Activated CD4-positive, CD25-positive, alpha-beta regulatory T cell treated with anti-CD3 and anti-CD28 coated beads, Interleukin-2, amount 50 U/mL, for 24 hours (primary cell): ENCODE data around the gene KHNYN.

Experiments used
- ATAC-seq, 2 donors: fragments of 150-1000 bp; cut with Tn5 transposase; one replicate each; pipeline ENCODE4 v1.10.0; 2021; ENCODE audit warnings: mild to moderate bottlenecking in 1 of 2, moderate library complexity in 1 of 2

Gene KHNYN

DNA sequence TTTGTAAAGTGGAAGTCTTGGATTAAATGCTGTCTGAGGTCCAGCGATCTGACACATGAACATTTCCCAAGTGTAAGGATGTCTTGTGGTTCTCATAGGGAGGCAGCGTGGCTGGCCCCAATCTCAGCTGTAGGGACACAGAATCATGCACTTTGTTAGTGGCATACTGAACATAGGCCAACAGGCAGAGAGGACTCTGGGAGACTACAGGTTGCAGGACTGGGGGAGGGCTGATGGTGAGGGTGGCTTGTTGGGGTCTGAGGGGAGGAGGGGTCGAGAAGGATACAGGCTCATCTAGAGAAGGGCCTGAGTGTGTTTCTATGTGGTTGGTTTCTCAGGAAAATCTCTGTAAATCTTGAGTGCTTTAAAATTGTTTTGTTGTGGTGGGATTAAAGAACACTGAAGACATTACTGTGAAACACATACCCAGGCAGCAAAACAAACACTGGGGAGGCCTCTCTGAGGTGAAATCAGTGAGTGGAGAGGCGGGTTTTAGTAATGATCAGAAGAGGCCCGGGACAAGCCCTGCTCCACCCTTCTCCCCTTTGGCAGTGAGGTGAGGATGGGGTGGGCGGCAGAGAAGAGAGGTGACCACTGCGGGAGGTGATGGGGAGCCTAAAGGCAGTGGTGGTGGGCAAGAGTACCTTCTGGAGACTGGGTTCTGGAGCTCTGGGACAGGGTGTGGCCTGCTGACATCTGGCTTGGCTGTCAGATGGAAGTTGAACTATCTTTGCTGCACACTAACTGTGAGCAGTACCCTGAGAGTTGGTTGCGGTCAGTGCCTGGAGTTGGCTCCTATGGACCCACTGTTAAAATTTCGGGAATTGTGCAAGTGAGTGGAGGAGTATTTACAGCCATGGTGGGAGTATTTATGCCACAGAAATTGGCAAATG, 27.7 kb upstream of the KHNYN start:
- no peak for ATAC-seq

DNA sequence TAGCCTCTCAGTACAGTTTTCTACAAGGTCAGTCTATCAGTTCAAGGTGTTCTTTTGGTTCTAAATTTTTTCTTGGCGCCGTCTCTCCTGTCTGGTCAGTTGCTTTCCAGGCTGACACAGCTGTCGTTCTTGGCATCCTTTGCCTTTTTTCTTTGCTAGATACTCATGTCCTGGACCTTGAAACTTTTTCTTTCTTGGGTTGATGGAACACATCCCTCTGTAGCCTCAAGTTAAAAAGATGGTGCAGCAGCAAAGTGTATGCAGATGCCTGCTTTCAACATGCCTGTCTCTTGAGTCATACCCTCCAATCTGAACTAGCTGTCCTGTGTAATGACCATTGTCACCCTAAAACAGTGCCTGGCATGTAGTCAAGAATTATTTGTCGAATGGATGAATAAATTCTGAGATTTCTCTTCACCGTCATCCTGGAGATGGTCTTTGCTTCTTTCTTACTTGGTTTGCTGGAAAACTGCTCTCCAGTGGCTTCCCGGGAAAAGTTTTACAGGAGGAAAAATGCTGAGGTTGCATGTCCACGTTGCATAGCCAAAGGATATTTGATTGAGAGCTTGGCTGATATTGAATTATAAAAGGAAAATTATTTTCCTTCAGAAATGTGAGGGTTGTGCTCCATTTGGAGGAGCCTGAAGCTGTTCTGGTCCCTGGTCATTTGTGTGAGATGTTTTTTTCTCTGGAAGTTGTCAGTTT, 26.3 kb upstream of the KHNYN start:
- ATAC-seq, result no peak

DNA sequence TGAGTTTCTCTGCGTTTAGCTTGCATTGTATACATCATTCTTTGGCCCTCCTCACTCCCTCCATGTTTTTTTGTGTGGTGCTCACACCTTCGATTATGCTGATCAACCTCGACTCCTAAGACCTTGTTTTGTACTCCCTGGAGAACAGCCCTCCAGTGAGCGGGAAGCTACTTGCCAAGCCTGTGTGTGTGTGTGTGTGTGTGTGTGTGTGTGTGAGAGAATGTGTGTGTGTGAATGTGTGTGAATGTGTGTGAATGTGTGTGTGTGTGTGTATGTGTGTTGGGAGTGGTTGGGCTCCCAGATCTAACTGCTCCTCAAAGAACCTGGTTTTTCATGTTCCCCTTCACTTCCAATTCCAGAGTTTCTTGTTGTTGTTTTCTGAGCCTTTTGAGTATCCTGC, 24.9 kb upstream of the KHNYN start:
- ATAC-seq, result no peak

DNA sequence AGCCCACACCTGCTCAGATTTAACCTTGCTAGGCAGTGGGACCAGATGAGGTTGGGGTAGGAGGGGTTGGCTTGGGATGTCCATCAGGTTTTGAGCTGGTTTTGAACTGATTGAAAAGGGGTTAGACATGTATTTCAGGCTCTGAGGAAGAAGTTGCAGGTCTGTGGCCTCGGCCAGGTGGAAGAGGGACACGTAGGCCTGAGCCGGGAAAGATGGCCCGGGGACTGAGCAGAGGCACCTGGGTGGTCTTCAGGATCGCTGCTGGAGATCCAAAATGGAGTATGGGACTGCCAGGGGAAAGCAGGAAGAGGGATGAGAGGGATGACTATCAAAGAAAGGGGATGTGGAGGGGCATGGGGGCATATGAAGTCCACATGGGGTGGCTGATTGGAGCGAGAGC, 23.3 kb upstream of the KHNYN start:
- no peak for ATAC-seq

DNA sequence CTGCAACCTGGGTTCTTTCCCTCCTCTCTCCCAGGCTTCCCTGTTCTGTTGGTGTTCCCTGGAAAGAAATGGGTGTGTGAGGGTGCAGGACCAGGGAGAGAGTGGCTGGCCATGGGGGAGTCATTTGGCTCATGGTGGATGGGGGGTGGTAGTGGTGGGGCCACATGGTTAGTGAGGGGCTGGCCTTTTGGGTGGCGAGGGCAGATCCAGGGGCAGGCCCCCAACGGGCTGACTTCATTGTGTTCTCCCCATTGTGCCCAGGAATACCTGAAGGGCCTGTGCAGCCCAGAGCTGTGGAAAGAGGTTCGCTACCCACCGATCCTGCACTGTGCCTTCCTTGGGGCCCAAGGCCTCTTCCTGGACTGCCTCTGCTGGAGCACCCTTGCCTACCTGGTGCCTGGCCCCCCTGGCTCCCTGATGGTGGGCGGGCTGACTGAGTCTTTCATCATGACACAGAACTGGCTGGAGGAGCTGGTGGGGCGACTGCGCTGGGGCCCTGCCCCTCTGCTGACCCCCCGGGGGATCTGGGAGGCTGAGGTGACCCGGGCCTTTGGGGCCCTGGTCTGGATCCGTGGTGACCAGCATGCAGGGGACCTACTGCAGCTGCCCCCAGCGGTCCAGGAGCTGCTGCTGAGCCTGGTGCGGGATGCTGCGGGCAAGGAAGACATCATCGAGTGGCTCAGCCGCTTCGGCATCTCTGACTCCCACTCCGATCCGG, 22.0 kb upstream of the KHNYN start:
- ATAC-seq, result no peak

DNA sequence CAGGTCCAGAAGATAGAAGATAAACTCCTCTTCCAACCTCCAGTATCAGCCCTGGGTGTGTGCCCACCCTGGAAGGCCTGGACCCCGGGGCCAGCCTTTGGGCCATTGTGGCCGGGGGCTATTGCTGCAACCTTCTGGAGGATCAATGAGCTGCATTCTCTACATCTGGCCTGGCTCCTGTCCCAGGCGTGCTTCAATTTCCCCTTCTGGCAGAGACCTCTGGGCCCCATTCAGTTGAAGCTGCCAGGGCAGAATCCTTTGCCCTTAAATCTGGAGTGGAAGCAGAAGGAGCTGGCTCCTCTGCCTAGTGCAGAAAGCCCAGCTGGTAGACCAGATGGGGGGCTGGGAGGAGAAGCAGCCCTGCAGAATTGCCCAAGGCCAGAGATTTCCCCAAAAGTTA, 21.0 kb upstream of the KHNYN start:
- no peak for ATAC-seq

DNA sequence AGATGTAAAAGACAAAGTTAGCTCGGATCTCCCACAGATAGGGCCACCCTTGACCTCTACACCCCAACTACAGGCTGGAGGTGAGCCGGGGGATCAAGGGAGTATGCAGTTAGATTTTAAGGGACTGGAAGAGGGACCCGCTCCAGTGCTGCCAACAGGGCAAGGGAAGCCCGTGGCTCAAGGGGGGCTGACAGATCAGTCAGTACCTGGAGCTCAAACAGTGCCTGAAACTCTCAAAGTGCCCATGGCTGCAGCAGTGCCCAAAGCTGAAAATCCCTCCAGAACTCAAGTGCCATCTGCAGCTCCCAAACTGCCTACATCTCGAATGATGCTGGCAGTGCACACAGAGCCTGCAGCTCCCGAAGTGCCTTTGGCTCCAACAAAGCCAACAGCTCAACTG, 20.6 kb upstream of the KHNYN start:
- ATAC-seq, result no peak

DNA sequence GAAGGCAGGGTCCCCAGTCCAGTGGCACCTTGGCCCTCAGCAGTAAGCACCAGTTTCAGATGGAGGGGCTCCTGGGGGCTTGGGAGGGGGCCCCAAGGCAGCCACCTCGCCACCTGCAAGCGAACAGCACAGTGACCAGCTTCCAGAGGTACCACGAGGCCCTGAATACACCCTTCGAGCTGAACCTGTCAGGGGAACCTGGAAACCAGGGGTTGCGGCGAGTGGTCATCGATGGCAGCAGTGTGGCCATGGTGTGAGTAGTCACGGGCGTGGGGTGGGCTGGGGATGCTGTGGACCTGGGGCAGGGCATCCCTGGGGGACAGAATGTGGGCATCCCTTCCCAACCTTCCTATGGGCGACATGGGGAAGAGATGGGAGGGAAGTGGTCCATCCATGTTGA, 19.8 kb upstream of the KHNYN start:
- no peak for ATAC-seq

DNA sequence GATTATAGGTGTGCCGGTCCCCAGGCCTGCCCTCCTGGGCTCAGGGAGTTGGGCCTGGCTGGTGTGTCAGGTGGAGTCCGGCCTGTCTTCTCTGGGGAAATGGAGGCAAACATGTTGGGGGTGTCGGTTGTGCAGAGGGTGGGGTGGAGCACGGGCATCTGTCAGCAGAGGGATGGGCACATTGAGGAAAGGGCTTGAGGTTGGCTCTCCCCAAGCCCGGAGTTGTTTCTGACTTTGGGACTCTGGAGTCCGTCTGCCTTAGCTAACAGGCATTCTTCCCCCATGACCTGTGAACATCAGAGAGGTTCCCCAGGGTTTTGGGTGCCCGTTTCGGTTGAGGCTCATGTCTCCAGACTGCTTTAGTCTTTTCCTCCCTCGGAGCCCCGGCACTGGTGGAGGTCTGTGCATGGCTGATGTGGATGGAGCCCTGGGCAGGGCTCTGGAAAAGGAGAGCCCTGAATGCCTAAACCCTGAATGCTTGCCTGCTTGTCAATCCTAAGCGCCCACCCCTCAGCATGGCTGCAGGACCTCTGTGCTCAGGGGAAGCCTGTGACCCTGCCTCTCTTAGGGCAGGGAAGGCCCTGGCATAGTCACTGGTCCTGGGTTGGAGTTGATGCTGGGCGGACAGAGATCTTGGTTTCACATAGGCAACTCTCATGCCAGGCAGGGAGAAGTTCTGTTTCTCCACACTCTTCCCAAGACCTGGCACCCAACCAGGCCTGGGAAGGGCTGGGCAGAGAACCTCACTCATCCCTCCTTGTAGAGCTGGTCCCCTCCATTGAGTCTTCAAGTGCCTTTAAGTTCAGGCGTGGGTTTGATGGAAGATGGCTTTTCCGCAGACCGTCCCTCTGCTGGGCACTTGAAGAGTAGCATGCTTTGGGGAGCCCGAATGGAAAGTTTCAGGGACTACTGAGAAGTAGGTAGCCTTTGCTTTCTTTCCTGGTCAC, 18.0 kb upstream of the KHNYN start:
- ATAC-seq, result peak; percentile 24 to 48

DNA sequence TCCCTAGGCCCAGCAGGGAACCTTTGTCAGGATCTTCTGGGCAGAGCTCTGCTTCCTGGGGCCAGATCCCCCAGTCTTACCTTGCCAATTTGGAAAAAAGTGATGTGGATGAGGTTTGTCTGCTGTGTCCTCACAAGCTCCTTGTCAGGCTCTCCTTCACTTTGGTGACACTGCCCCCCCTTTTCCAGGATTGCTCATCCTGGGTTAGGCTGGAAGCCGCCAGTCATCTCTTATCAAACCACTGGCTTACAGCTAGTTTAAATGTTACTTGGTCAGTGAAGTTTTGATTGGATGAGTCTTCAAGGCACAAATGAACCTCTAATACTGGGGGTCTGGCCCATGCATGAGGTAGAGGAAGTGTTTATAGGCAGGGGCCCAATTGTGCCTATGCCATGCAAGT, 15.7 kb upstream of the KHNYN start:
- ATAC-seq, result no peak

DNA sequence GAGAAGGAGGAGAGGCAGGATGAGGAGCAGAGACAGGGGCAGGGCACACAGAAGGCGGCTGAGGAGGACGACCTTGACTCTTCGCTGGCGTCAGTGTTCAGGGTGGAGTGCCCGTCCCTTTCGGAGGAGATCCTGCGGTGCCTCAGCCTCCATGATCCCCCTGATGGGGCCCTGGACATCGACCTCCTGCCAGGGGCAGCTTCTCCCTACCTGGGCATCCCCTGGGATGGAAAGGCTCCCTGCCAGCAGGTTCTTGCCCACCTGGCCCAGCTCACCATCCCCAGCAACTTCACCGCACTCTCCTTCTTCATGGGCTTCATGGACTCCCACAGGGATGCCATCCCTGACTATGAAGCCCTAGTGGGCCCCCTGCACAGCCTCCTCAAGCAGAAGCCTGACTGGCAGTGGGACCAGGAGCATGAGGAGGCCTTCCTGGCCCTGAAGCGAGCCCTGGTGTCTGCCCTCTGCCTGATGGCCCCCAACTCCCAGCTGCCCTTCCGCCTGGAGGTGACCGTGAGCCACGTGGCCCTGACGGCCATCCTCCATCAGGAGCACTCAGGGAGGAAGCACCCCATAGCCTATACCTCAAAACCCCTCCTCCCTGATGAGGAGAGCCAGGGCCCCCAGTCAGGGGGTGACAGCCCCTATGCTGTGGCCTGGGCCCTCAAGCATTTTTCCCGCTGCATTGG, 14.9 kb upstream of the KHNYN start:
- no peak for ATAC-seq

DNA sequence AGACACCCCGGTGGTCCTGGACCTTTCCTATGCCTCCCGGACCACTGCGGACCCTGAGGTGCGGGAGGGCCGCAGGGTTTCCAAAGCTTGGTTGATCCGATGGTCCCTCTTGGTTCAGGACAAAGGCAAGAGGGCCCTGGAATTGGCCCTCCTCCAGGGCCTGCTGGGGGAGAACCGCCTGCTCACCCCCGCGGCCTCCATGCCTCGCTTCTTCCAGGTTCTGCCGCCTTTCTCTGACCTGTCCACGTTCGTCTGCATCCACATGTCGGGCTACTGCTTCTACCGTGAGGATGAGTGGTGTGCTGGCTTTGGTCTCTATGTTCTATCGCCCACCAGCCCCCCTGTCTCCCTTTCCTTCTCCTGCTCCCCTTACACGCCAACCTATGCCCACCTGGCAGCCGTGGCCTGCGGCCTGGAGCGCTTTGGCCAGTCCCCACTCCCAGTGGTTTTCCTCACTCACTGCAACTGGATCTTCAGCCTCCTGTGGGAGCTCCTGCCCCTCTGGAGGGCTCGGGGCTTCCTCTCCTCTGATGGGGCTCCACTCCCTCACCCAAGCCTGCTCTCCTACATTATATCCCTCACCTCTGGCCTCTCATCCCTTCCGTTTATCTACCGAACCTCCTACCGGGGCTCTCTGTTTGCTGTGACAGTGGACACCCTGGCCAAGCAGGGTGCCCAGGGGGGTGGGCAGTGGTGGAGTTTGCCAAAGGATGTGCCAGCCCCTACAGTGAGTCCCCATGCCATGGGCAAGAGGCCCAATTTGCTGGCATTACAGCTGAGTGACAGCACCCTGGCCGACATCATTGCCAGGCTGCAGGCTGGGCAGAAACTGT, 14.1 kb upstream of the KHNYN start:
- no peak for ATAC-seq

DNA sequence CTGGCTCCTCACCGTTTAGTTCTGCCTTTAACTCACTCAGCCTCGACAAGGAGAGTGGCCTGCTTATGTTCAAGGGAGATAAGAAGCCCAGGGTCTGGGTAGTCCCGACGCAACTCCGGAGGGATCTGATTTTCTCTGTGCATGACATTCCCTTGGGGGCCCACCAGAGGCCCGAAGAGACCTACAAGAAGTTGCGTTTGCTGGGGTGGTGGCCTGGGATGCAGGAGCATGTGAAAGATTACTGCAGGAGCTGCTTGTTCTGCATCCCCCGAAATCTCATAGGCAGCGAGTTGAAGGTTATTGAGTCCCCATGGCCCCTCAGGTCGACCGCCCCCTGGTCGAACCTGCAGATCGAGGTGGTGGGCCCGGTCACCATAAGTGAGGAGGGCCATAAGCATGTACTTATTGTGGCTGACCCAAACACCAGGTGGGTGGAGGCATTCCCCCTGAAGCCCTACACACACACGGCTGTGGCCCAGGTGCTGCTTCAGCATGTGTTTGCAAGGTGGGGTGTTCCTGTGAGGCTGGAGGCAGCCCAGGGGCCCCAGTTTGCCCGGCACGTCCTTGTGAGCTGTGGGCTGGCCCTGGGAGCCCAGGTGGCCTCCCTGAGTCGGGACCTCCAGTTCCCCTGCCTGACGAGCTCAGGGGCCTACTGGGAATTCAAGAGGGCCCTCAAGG, 13.4 kb upstream of the KHNYN start:
- no peak for ATAC-seq

DNA sequence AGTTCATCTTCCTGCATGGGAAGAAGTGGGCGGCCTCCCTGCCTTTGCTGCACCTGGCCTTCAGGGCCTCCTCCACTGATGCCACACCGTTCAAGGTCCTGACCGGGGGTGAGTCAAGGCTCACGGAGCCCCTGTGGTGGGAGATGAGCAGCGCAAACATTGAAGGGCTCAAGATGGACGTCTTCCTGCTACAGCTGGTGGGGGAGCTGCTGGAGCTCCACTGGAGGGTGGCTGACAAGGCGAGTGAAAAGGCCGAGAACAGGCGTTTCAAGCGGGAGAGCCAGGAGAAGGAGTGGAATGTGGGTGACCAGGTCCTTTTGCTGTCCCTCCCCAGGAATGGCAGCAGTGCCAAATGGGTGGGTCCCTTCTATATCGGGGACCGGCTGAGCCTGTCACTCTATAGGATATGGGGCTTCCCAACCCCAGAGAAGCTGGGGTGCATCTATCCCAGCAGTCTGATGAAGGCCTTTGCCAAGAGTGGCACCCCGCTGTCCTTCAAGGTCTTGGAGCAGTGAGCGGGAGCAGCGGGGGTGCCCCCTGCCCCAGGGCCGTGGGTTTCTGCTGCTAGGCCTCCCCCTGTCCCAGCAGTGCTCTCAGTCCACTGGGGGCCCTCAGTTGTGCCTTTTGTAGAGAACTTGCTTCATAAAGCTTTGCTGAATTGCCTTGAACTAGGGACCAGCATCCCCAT, 12.7 kb upstream of the KHNYN start:
- ATAC-seq, result no peak

DNA sequence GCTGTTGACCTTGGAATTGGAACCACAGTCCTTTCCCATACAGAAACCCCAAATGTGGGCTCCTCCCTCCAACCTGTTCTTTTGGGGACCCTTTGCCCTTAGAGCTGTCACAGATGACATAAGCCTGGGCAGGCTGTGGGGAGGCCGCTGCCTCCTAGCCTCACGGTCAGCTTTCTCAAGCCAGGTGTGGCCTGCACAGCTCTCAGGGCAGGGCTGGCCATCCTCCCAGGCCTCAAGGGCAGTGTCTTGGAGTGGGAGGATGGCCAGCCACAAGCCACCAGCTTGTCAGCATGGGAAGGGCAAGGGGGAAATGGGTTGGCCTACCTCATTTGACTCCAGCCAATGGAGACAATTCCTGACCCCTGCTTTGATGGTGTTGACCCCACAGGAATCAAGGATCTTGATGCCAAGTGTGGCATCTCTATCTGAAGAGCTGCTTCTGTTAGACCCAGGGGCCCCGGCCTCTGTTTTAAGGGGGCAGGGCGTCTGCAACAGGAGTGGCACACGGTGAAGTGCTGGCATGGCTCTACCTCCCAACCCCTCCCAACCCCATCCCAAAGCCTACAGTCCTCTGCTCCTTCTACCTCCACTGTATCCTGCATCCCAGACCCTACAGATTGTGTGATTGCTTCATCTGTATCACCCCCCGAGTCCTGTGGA, 11.8 kb upstream of the KHNYN start:
- ATAC-seq, result no peak

DNA sequence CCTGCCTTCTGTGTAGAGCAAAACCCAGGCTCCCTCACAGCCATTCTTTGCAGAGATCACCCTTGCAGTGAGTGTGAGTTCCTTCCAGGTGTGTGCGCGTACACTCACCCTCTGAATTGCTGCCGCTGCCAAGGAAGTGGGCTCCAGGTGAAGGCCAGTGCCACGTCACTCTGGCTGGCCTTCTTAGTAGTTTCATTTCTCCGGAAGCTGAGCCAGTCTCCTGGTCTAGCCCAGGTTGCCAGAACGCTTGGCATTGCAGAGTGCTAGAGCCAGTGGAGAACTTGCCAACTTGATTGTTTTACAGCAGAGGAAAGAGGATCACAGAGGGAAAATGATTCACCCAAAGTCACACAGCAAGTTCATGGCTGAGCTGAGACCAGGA, 11.3 kb upstream of the KHNYN start:
- no peak for ATAC-seq

DNA sequence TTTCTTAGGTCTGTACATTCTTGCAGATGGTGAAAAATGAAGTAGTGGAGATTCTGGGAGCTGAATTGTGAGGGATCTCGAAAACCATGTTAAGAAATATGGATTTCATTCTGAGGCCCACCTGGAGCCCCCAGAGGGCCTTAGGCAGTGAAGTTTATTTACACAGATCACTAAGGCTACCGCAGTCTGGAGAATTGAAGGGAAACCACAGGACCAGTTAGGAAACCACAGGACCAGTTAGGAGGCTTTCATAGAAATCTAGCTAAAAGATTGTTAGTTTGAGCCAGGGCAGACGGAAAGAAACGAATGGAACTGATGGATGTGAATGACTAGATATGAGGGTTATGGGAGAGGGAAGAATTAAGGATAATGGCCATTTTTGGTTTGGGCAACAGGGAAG, 7.5 kb upstream of the KHNYN start:
- no peak for ATAC-seq

DNA sequence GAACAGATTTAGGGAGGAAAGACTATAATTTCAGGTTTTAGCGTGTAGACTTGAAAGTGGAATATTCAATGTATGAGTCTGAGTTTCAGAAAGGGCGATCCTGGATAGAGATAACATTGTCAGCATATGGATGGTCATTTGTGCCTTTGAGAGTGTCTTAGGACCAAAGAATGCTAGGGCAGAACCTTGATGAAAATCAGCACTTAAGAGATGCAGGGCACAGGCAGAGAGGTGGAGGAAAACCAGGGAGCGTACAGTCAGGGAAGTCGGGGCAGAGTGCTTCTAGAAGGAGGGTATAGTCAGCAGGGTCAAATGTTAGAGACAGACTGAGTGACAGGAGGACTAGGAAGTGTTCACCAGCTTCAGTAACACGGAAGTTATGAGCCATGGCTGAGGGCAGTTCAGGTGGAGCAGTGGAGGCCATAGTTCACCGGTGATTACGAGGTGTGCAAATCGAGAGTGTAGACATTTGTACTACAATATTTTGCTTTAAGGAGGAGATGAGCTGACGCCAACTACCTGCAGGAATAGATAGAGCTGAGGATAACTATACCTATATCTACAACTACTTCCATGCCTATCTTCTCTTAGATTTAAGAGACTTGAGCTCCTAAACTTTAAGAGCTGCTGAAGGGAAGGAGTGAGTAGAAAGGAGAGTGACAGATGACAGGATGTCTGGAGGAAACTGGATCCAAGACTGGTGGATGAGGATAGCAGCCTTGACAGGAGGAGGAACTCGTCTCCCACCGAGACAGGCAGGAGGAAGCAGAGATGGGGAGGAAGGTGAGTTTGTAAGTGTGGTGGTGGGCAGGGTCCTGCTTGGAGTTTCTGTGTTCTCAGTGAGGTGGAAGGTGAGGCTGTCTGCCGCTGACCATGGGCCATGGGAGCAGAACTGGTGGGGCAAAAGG, 6.8 kb upstream of the KHNYN start:
- ATAC-seq, result no peak
